B cell (primary cell): ENCODE data around the gene MAN1A1. TPM values are rescaled to one million over a fixed set of nuclear protein-coding genes. Genes with fewer than 3 reads are reported as not detected.

ENCODE experiments used
- ATAC-seq: fragments of 200-7000 bp; cut with Tn5 transposase; one replicate; pipeline ENCODE4 v1.10.0; 2021; ENCODE audit warnings: low read depth, mild to moderate bottlenecking, moderate number of reproducible peaks, moderate library complexity
- CTCF ChIA-PET: fragments of 350-600 bp; sonication (Branson Sonifier 250); formaldehyde crosslinking; loops from one replicate; lab custom pipeline; 2021; ENCODE audit warnings: antibody characterized with exemption, inconsistent platforms; lab: Charles Lee
- POLR2A ChIA-PET: fragments of 350-600 bp; sonication (Branson Sonifier 250); formaldehyde crosslinking; loops from one replicate; lab custom pipeline; 2021; ENCODE audit warnings: antibody characterized with exemption; lab: Charles Lee
- DNase-seq: peaks from one replicate; pipeline ENCODE4 v3.0.0; 2013
- H2AFZ ChIP-seq: 2 replicates; pipeline ENCODE4 v1.6.1; 2012; ENCODE audit warnings: mild to moderate bottlenecking, low read depth, low read length; ENCODE audit not compliant: insufficient read depth, poor library complexity, severe bottlenecking
- H3K27ac ChIP-seq, 2 donors: 1 replicate in 1 of 2; 2 replicates in 1 of 2; pipeline ENCODE4 v1.5.1; 2012 to 2013; ENCODE audit warnings: low read length in 2 of 2, mild to moderate bottlenecking in 2 of 2, moderate library complexity in 1 of 2
- H3K27me3 ChIP-seq, 4 experiments: fragments of 200-600 bp in 1 of 4; sonication (generic) in 1 of 4; replicated peaks in 1 of 4; 1 replicate in 2 of 4; 2 replicates in 2 of 4; pipeline versions ENCODE4 v1.6.1 to v1.7.0; 2013 to 2016; ENCODE audit warnings: low read length in 3 of 4, mild to moderate bottlenecking in 2 of 4, mixed read lengths in 1 of 4, moderate library complexity in 1 of 4; ENCODE audit not compliant: insufficient read depth in 4 of 4, control insufficient read depth in 3 of 4; ENCODE audit errors: control extremely low read depth in 1 of 4
- H3K36me3 ChIP-seq, 2 experiments: replicated peaks in 1 of 2; 1 replicate in 1 of 2; 2 replicates in 1 of 2; pipeline versions ENCODE4 v1.6.1 to v1.7.1; 2013; ENCODE audit warnings: low read length in 1 of 2; ENCODE audit not compliant: insufficient read depth in 2 of 2, control insufficient read depth in 1 of 2; ENCODE audit errors: control extremely low read depth in 1 of 2, extremely low read depth in 1 of 2
- H3K4me1 ChIP-seq, 2 donors: fragments of 200-600 bp in 1 of 2; sonication (generic) in 1 of 2; 1 replicate in 1 of 2; 2 replicates in 1 of 2; pipeline versions ENCODE4 v1.5.1 to v1.6.1; 2013 to 2017; ENCODE audit warnings: low read length in 2 of 2; ENCODE audit not compliant: control insufficient read depth in 2 of 2, insufficient read depth in 2 of 2
- H3K4me2 ChIP-seq: replicated peaks from 2 replicates; pipeline ENCODE3; 2012; ENCODE audit warnings: mild to moderate bottlenecking, low read depth, low read length; ENCODE audit not compliant: poor library complexity, severe bottlenecking
- H3K4me3 ChIP-seq, 5 experiments: fragments of 200-600 bp in 1 of 5; sonication (generic) in 1 of 5; 1 replicate in 3 of 5; 2 replicates in 2 of 5; pipeline versions ENCODE4 v1.5.1 to v1.7.0; 2011 to 2016; ENCODE audit warnings: low read length in 4 of 5, mild to moderate bottlenecking in 4 of 5, low read depth in 2 of 5, control low read depth in 1 of 5, moderate library complexity in 1 of 5; ENCODE audit not compliant: insufficient read depth in 1 of 5; ENCODE audit errors: control extremely low read depth in 1 of 5, extremely low read depth in 1 of 5
- H3K79me2 ChIP-seq: fragments of 200-600 bp; sonication (generic); one replicate; pipeline ENCODE4 v1.6.0; 2016; ENCODE audit warnings: low read length; ENCODE audit not compliant: control insufficient read depth, insufficient read depth
- H3K9ac ChIP-seq: fragments of 200-600 bp; sonication (generic); 2 replicates; pipeline ENCODE4 v1.6.1; 2017; ENCODE audit warnings: mild to moderate bottlenecking, low read length, moderate library complexity
- H3K9me3 ChIP-seq, 3 donors: one replicate each; pipeline versions ENCODE4 v1.6.1 to v1.7.1; 2013; ENCODE audit warnings: low read length in 2 of 3; ENCODE audit not compliant: control insufficient read depth in 2 of 3, insufficient read depth in 1 of 3; ENCODE audit errors: control extremely low read depth in 1 of 3
- H4K20me1 ChIP-seq: 2 replicates; pipeline ENCODE4 v1.6.0; 2012; ENCODE audit warnings: mild to moderate bottlenecking, low read length; ENCODE audit not compliant: insufficient read depth, control insufficient read depth, poor library complexity, severe bottlenecking
- H3K27ac Mint-ChIP-seq: one replicate; pipeline ENCODE4 v1.8.0; 2021; ENCODE audit warnings: mixed read lengths
- H3K27me3 Mint-ChIP-seq: one replicate; pipeline ENCODE4 v1.8.0; 2021; ENCODE audit warnings: mixed read lengths
- H3K4me1 Mint-ChIP-seq: one replicate; pipeline ENCODE4 v1.8.0; 2021; ENCODE audit warnings: mixed read lengths
- H3K4me3 Mint-ChIP-seq: one replicate; pipeline ENCODE4 v1.8.0; 2021; ENCODE audit warnings: mixed read lengths
- H3K9me3 Mint-ChIP-seq: one replicate; pipeline ENCODE4 v1.8.0; 2022; ENCODE audit warnings: mixed read lengths; ENCODE audit not compliant: insufficient read depth
- CTCF ChIP-seq: fragments of 200-600 bp; IDR thresholded peaks from one replicate; pipeline ENCODE4 v1.8.0; 2022; ENCODE audit warnings: antibody characterized with exemption, mild to moderate bottlenecking
- EZH2 ChIP-seq: IDR thresholded peaks from 2 replicates; pipeline ENCODE4 v1.6.1; 2012; ENCODE audit warnings: borderline replicate concordance, low read depth, mild to moderate bottlenecking, moderate library complexity, low read length; ENCODE audit not compliant: insufficient read depth, poor library complexity, severe bottlenecking
- WGBS: methylation state at CpG from one replicate; pipeline ENCODE4 v1.1.5; 2013; ENCODE audit warnings: missing lambda C conversion rate; ENCODE audit not compliant: insufficient coverage; 5-methylcytosine and 5-hydroxymethylcytosine counted together
- intact Hi-C: fragments of 100-400 bp; cut with micrococcal nuclease; formaldehyde crosslinking; loops from one replicate; pipeline ENCODE4 v1.10.0; 2022
- polyA plus RNA-seq: library from polyadenylated mRNA; depleted of rRNA; stranded (reverse); fragments of >200 nt; gene quantifications from 2 replicates; pipeline ENCODE4 v1.2.3, GENCODE V29; 2012
- total RNA-seq, 2 donors: library from RNA; stranded (reverse); fragments of 120-200 nt in 1 of 2; gene quantifications; 1 replicate in 1 of 2; 2 replicates in 1 of 2; pipeline versions ENCODE4 v1.2.3 to v1.2.4, GENCODE V29; 2013 to 2022

Gene MAN1A1
- total and polyA plus RNA-seq, 2 donors (not counting 1 experiment from before 2014, with no cell fraction given), result 5.1 to 31.7 TPM

DNA sequence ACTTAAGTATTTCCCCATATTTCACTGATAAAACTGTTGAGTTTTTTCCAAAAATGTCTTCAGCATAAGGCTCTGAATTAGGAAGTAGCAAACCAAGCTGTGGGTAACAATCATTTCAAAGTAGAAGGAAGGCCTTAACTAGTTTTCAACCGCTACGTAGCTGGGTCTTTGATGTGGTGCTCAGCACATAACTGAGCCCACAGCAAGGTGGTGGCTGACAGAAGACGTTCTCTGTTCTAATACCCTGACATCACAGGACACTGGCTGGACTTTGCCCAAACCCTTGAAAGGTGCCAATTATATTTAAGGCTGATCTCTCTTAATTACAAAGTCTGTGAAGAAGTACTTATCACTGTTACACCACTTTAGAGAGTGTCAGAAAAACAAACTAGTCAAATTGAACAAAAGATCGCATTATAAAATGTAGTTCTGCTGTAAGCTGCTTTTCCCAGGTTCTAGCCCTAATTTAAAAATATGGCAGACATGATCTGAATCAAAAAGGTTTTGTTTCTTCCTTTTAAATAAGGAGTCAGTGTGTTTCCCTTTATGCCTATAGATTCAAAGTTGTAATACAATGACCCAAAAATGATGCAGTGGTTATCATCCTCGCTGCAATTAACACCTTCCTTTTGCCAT lies 26.7 kb downstream of the MAN1A1 start:
- CTCF ChIA-PET, result interaction anchor here (1.6 kb wide), 1 partner anchor 11 kb away, joined by 8 read pairs; no protein-coding TSS in a partner anchor
- peaks cover 64% of the 10 kb centered on the region for H3K79me2 ChIP-seq
- WGBS, result 16% methylated on average over 2 of the region's 5 CpGs

More for the DNA sequence above, 26.7 kb downstream of the MAN1A1 start:
- Histone ChIP-seq H3K27me3 (no peaks in the 10 kb centered on the region), H3K27ac (no peak overlapping the region), H3K4me1 (no peaks in the 10 kb centered on the region), H3K9ac (no peak overlapping the region), H3K9me3 (no peaks in the 10 kb centered on the region), H3K4me3 (no peak overlapping the region), H4K20me1 (no peaks in the 10 kb centered on the region), H2AFZ (no peak overlapping the region), H3K4me2 (no peak overlapping the region), H3K36me3 (no peaks in the 10 kb centered on the region)
- Mint-ChIP-seq H3K9me3 (no peaks in the 10 kb centered on the region), H3K27ac (no peak overlapping the region), H3K4me1 (no peaks in the 10 kb centered on the region), H3K4me3 (no peak overlapping the region), H3K27me3 (no peaks in the 10 kb centered on the region)
- intact Hi-C loops, result no loop called here
- DNase-seq, result no peak
- TF ChIP-seq EZH2 (no peak), CTCF (no peak)
- no peak for ATAC-seq
- POLR2A ChIA-PET, result no interaction called here
